HG03378 (cell line): ENCODE measurements around the gene NADSYN1.

Experiments used
- ATAC-seq: cut with Tn5 transposase; IDR thresholded peaks from one replicate; pipeline ENCODE4 v1.9.1; 2021; ENCODE audit warnings: mild to moderate bottlenecking, moderate library complexity; ENCODE audit not compliant: unreplicated experiment

NADSYN1 gene

DNA sequence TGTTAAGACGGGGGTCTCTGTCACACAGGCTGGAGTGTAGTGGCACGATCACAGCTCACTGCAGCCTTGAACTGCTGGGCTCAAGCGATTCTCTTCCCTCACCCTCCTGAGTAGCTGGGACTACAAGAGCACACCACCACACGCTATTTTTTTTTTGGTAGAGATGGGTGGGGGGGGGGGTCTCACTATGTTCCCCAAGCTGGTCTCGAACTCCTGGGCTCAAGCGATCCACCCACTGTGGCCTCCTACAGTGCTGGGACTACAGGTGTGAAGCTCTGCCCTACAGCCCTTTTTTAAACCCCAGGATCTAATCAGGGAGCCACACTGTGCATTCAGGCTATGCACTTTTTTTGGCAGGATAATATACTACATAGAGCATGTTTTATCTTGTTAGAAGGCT lies 3.4 kb upstream of the NADSYN1 start:
- ATAC-seq: no peak

DNA sequence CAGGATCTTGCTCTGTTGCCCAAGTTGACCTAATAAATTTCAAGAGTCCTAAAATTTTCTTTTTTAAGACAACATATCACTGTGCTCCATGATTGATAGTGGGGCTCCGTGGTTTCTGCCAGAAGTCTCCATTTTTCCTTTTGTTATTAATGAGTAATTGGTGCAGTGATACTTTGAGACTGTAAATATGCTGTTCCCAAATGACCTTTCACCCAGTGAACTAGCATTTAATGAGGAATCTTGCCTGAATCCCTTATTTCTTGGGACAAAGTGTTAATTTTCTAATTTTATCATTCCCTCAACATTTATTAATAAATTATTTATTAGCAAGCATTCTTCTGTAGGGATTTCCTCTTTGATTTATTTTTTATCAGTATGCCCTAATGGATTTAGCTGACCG lies 2.5 kb upstream of the NADSYN1 start:
- ATAC-seq: no peak

DNA sequence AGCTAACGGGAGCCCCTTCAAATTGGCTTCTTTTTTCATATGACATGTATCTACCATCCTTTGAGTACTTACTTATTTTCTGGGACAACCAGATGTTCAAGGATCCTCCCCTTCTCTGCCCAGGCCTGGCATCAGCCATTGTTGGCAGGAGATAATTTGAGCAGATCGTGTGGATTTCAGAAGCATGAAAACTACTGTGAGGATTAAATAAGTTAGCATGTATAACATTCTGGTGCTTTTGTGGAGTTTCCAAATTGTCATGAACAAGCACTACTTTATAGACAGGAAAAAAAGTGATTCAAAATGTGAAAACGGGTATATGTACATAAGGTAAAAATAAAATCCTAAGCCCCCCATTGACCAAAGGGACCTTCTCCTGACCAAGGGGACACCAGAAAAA lies 2.1 kb upstream of the NADSYN1 start:
- ATAC-seq: no peak

GRCh38 chr11:71451596-71452198 lies 1.3 kb upstream of the NADSYN1 start:
- no peak for ATAC-seq

DNA sequence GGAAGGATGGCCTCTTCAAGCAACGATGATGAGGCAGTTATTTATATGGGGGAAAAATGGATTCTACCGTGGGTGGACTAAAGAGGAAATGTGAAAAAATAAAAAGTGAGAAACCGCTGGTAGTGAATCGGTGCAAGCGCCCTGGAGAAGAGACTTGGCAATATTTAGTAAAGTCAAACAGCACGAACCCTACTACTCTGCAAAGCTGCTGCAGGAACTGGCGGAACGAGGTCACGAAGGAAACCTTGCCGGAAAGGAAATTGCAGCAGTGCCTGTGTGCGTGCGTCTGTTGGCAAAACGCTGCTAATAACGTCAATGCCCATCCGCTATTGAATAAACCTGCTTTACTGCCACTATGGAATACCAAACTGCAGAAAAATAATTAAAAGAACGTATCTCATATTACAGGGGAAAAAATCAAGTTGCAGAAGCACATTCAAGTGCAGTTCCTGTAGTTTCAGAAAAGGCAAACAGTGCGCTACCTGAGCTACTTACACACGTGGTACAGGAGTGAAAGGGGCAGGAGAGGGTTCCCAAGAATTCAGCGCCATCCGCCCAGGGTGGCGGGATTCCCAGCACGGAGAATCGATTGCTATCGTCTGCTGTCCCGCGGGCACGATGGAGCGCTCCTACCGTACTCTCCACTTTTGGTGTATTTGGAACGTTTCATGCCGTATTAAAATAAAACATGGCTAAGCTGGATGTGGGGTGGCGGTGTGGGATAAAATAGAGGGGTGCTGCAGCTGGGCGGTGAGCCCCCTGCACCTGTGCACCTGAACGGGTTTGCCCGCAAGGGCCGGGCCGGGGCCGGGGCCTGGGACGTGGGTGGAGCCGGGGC lies 585 bp upstream of the NADSYN1 start:
- ATAC-seq: no peak

DNA sequence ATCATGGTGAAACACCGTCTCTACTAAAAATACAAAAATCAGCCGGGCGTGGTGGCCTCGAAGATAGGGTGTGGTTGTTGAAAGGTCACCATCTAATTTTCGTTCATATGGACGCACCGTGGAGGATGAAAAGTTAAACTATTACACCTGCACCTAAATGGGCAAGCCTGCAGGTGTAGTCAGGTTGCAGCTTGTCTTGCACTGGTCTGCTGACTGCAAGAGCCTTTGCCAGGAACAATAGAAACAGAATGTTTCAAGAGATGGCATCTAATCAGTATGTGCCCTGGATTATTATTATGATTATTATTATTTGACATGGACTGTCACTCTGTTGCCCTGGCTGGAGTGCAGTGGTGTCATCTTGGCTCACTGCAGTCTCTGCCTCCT lies 908 bp downstream of the NADSYN1 start:
- ATAC-seq: no peak

- no peak for ATAC-seq
These were observed 1.6 kb downstream of the NADSYN1 start for GRCh38 chr11:71454470-71455113.

- no peak for ATAC-seq
These were observed 3.3 kb downstream of the NADSYN1 start for GRCh38 chr11:71456294-71456693.

DNA sequence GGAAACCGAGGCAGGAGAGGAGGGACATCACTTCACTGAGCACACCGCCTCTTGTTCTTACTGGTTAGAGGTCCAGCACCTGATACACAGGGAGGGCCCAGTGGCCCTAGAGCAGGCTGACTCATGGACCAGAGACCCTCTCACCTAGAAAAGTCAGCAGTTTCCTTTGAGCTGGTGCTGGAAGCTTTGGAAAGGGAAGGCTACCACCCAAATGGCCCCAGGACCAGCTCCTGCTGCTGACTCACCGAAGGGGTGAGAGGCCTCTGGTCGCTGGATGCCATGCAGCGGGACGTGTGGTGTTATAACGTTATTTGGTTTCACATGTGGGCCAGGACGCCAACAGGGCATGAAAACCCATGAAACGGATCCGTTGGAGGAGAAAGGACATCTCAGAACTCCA lies 3.8 kb downstream of the NADSYN1 start:
- no peak for ATAC-seq

DNA sequence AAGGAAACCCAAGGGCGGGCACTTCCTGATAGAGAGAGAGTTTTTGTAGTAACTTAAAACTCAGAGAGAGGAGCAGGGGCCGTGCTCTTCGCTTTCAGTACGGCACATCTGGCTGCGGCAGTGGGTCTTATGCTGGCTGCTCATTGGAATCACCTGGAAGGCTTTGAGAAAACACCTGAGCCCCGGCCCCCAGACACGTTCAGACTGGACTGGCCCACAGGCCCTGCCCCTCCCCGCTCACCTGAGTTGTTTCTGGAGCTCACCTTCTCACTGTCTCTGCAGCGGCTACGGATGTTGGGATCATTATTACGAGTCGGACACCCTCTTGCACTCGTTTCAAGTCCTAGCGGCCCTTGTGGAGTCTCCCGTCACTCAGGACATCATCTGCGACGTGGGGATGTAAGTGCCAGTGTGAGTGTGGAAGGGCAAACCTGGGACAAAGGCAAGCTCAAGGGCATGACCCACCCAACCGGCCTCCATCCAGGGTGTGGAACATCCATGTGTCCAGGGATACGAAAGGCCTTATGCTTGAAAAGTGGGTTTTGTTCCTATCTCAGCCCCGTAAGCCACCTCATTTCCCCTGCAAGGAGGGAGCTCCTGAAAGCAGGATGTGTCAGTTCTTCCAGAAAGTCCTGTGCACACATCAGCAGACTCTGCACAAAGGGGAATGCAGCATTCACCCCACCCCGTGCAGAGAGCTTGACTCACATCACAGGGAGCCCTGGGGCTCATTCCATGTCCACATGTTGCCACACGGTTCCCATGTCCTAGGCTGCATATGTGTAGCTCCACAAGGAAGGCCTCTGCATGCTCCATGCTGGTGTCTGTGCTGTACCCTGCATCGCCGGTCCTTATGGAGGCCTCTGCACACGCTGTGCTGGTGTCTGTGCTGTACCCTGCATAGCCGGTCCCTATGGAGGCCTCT lies 5.4 kb downstream of the NADSYN1 start:
- ATAC-seq: no peak

DNA sequence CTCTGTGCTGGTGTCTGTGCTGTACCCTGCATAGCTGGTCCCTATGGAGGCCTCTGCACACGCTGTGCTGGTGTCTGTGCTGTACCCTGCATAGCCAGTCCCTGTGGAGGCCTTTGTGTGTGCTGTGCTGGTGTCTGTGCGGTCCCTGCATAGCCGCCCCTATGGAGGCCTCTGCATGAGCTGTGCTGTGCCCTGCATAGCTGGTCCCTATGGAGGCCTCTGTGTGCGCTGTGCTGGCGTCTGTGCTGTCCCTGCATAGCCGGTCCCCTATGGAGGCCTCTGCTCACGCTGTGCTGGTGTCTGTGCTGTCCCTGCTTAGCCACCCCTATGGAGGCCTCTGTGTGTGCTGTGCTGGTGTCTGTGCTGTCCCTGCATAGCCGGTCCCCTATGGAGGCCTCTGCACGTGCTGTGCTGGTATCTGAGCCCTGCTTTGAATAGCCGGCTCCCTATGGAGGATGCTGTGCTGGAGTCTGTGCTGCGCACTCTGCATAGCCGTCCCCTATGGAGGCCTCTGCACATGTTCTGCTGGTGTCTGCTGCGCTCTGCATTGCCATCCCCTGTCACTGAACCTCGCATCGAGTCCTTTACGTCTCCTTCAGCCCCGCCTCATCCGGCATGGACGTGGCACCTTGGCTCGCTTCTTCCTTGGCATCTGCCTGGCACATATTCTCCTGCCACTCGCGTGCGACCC lies 6.2 kb downstream of the NADSYN1 start:
- no peak for ATAC-seq

DNA sequence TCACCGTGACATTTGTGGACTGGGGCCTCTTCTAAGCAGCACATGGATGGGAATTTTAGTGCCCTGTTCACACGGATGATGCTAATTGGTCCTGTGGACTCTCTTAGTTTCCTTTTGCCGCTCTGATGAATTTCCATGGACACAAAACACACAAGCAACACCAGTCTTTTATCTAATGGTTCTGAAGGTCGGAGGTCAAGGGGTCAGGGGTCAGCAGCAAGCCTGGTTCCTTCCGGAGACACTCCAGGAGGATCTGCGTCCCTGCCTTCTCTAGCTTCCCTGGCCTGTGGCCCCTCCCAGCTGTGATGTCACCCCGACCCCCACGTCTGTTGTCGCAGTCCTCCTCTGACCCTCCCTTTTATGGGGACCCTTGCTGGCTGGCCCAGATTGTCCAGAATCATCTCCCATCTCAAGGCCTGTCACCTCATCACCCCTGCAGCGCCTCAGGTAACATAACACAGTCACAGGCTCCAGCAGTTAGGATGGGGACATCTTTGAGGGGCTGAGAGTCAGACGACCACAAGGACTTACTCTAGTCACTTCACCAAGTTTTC lies 6.8 kb downstream of the NADSYN1 start:
- no peak for ATAC-seq

GRCh38 chr11:71461696-71462095 lies 8.7 kb downstream of the NADSYN1 start:
- no peak for ATAC-seq

DNA sequence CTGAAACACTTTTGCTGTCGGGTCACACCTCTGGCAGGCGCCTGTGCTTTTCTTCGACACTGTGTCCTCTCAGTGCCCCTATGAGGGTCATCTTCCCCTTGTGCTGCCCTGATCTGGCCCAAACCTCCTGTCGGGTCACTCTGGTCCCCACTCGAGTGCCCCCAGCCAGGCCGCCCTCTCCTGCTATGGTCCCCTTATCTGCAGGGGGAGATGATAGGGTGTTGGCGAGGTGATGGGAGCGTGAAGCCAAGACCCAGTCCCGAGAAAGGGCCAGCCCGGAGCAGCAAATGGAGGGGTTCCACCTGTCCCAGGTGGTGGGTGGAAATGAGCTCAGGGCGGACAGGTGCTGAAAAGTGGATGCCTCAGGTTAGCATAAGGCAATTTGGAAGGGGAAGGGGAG lies 9.7 kb downstream of the NADSYN1 start:
- ATAC-seq: no peak

DNA sequence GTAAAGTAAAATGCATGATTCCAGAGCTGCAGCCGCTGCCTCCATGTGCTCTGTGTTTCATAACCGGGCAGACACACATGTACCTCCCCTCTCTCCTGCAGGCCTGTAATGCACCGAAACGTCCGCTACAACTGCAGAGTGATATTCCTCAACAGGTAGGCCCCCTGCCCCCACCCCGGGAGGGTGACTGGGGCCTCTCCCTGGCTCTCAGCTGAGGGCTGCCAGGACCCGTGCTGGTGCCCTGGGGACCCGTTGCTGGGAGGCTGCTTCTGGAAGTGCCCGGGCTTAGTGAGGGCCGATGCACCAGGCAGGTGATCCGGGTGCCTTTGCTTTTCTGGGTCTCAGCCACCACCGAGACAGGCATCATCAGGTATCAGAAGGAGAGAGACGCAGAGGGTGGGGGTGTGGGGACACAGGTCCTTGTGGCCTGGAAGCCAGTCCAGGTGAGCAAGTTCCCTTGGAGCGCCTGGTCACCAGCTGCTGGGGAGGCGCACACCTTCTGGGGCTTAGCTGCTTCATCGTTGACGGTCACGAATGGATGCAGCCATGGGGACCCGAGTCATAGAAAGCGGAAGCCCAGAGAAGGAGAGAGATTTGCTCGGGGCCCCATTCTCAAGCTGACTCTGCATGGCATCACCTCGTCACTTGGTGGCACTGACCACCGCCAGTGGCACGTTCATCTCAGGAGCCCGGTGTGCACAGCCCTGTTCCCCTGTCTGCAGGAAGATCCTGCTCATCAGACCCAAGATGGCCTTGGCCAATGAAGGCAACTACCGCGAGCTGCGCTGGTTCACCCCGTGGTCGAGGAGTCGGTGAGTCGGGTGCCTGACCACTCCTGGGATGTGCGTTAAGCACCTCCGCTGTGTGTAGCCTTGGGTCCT lies 10.6 kb downstream of the NADSYN1 start:
- ATAC-seq: no peak

DNA sequence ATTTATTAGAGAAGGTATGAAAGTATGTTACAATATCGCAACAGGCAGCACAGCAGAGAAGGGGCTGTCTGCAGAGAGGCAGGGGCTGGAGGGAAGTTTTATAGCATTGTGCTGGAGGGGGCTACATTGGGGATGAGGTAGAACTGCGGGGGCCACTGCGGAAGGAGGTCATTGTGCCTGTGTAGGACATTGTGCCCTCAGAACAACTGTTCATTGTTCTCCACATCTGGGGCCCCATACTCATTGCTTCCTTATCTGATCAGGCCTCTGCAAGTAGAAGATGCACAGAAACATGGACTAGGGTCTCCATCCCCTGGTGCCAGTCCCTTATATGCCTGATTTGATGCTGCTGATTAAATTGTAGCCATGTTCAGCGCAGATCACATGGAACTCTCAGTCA lies 12.1 kb downstream of the NADSYN1 start:
- no peak for ATAC-seq

DNA sequence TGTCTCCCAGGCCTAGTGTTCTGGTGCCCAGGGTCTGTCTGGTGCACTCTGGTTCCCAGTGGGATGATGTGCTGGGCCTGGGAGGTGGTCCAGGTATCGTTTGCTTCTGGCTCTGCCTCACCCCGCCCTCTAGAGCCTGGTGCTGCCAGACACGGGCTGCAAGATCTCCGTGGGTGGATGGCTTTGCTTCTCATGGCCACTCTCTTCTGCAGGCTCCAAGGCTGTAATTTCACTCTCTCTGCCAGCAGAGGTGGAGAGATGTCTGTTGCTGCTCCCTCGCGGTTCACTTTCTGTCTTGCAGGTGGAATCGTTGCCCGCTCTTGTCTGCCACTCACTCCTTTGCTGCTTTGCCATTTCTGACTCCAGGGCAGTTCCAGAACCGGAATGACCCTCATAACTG lies 13.4 kb downstream of the NADSYN1 start:
- ATAC-seq: no peak

DNA sequence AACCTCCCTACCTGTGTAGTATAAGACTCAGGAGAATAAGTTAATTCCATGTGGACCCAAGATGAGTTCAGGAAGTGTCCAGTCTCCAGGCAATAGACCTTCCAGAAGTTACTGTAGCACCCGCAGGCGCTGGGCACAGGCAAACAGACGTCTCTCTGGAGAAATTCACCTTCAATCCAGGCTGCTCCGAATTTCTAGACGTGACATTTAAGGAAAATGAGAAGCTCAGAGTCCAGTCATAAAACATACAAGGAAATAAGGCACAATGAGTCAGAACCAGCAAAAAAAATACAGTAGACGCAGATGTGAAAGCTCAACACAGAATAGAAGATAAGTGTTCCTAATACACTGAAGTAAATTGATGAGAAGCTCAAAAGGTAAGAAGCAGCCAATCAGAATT lies 14.2 kb downstream of the NADSYN1 start:
- no peak for ATAC-seq

GRCh38 chr11:71470946-71471345 lies 17.9 kb downstream of the NADSYN1 start:
- no peak for ATAC-seq
